Erythroblast (primary cell): ENCODE measurements around the gene PALLD.

ENCODE experiments used
- GATA1 ChIP-seq: IDR thresholded peaks from 2 replicates; pipeline ENCODE4 v1.6.1; 2011; ENCODE audit warnings: low read depth, mild to moderate bottlenecking, control low read depth, low read length, moderate library complexity
- POLR2A ChIP-seq: IDR thresholded peaks from 2 replicates; pipeline ENCODE4 v1.6.1; 2011; ENCODE audit warnings: mild to moderate bottlenecking, low read length

DNA sequence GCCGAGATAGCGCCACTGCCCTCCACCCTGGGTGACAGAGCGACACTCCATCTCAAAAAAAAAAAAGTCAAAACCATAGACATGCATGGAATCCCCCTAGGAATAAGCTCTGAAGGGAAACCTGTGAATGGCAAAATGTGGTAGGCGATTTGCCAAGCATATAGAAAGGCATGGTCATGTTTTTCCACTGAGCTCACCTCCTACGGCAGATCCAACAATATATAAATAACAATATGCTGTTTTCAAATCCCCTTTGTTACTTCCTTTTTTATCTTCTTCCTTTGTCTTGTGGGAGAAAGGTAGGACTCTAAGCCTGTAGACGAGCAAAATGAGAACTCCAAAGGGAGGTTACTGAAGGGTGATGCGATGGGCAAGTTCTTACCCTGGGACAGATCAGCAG is 219.0 kb downstream of the PALLD start:
- TF ChIP-seq POLR2A (no peak), GATA1 (no peak)
